ACHN (cell line): ENCODE results near the gene TIE1.

Source experiments
- DNase-seq: peaks from one replicate; pipeline ENCODE4 v3.0.0-alpha.2; 2015
- in situ Hi-C: cut with HindIII; loops from 2 replicates; pipeline ENCODE4 v1.10.0; 2017; ENCODE audit warnings: low sequenced_read_pairs, low pct_ligation_motif_present, low pct_unique_long_range_greater_than_20kb

Gene TIE1

GRCh38 chr1:43306688-43307457 lies 6.1 kb downstream of the TIE1 start:
- in situ Hi-C loops, result no loop called here
- DNase-seq, result no peak

DNA sequence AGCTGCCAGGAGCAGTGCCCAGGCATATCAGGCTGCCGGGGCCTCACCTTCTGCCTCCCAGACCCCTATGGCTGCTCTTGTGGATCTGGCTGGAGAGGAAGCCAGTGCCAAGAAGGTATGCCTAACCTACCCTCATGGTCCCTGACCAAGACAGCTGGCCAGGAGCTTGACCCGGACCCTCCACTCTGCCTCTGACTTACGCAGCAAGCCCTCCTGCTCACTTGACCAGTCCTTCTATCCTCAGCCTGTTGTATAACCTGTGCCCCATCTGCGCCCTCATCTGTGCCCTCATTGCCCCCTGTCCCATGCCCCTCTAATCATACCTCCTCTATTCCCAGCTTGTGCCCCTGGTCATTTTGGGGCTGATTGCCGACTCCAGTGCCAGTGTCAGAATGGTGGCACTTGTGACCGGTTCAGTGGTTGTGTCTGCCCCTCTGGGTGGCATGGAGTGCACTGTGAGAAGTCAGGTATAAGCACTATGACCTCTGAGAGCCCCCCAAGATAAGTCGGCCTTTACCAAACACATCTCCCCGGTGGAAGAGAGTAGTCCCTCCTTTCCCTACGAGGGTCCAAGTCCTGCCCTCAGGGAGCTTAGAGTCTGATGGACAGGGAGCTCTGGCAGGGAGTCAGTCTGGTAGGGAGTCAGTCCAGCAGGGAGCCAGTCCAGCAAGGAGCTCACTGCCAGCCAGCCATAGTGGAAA lies 6.8 kb downstream of the TIE1 start:
- no peak for DNase-seq
- in situ Hi-C loops, result no loop called here

DNA sequence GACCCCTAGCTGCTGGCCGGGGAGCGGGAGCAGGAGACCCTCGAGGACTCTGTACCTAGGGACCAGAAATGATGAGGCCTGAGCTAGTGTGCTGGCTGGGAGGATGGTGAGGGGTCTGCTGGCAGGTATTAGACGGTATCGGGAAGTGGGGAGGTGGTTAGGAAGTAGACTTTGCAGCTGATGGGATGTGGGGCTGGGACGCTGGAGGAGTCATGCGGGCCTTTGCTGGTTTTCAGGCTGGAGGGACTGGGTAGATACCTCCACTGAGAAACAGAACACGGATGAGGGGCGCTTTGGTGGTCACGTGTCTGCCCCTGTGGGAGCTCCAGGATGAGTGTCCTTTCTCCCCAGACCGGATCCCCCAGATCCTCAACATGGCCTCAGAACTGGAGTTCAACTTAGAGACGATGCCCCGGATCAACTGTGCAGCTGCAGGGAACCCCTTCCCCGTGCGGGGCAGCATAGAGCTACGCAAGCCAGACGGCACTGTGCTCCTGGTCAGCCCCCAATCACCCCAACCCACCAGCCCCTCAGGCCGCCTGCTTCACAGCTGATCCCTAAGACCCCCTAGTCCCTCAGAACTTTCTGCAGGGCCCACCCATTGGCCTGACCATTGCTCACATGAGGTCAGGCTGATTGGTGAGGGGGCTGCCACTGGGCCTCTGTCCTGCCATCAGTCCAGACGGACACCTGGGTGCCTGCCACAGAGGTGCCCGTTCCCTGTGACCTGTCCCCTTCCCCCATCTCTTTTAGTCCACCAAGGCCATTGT lies 8.0 kb downstream of the TIE1 start:
- DNase-seq, result no peak
- in situ Hi-C loops, result no loop called here

DNA sequence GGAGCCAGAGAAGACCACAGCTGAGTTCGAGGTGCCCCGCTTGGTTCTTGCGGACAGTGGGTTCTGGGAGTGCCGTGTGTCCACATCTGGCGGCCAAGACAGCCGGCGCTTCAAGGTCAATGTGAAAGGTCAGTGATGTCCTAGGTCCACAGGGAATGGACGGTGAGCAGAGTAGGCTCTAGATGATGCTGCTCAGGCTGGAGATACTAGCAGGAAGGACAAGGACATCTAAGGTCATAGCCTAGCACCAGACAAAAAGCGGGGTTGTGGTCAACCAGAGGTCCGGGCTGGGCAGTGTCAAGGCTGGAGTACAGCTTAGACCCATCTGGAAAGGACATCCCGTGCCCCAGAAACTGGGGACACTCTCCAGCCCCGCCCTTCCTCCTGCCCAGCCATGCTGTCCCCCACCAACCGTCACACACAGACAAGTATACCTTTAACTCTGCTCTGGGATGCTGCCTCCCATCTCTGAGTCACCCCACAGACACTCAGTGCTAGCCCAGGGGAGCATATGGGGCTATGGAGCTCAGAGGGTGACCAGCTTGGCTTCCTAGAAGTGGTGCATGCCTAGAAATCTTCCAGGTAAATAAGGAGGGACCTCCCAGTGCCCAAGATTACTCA lies 8.7 kb downstream of the TIE1 start:
- no peak for DNase-seq
- in situ Hi-C loops, result no loop called here

GRCh38 chr1:43311521-43311920 lies 10.7 kb downstream of the TIE1 start:
- no peak for DNase-seq
- in situ Hi-C loops, result no loop called here

GRCh38 chr1:43312212-43312623 lies 11.4 kb downstream of the TIE1 start:
- in situ Hi-C loops, result no loop called here
- no peak for DNase-seq

GRCh38 chr1:43312663-43313515 lies 12.1 kb downstream of the TIE1 start:
- no peak for DNase-seq
- in situ Hi-C loops, result no loop called here

GRCh38 chr1:43313771-43314170 lies 13.0 kb downstream of the TIE1 start:
- no peak for DNase-seq
- in situ Hi-C loops, result no loop called here

DNA sequence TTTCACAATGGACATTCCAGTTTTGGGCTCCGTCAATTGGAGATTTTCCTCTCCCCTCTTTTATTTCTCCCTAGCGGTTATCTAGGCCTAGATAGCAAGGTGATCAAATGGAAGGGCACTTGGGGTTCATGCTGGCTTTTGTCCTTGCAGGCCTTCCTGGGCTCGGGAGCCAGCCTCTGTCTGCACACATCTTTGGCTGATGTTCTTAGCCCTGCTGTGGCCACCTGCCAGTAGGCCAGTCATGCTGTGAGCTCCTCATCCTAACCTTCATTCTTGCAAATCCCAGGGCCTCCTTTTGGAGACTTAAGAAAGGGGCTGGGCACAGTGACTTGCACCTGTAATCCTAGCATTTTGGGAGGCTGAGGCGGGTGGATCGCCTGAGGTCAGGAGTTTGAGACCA lies 13.5 kb downstream of the TIE1 start:
- in situ Hi-C loops, result no loop called here
- no peak for DNase-seq

- in situ Hi-C loops, result no loop called here
- DNase-seq, result no peak
Measured at GRCh38 chr1:43315481-43315880, 14.7 kb downstream of the TIE1 start.

DNA sequence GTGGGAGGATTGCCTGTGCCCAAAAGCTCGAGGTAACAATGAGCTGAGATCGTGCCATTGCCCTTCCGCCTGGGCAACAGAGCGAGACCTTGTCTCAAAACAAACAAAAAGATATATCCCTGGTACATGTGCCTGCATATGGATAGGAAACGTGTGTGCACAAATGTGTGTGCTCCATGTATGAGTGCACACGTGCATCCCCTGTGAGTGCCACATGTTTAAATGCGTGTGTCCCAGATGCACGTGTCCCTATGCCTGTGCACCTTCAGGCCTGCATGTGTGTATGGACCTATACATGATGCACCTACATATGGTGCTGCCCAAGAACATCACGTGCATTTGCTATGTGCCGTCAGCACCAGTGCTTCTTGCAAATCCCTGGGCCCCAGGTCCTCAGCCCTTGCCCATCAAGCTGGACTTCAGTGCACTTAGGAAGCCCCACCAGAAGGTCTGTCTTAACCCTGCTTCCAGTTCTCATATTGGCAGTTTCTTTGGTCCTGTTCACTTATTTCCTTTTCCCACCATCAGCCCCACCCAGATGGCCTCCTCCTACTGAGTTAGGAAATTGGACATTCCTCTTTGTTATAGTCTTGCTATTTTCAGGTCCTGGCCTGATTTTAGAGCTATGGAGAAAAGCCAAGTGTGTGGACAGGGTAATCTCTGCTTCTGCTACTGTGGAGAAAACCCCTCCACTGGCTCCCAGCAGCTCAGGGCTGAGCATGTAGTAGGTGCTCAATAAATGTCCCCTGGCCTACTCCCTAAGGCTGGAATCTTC lies 15.4 kb downstream of the TIE1 start:
- no peak for DNase-seq
- in situ Hi-C loops, result no loop called here

DNA sequence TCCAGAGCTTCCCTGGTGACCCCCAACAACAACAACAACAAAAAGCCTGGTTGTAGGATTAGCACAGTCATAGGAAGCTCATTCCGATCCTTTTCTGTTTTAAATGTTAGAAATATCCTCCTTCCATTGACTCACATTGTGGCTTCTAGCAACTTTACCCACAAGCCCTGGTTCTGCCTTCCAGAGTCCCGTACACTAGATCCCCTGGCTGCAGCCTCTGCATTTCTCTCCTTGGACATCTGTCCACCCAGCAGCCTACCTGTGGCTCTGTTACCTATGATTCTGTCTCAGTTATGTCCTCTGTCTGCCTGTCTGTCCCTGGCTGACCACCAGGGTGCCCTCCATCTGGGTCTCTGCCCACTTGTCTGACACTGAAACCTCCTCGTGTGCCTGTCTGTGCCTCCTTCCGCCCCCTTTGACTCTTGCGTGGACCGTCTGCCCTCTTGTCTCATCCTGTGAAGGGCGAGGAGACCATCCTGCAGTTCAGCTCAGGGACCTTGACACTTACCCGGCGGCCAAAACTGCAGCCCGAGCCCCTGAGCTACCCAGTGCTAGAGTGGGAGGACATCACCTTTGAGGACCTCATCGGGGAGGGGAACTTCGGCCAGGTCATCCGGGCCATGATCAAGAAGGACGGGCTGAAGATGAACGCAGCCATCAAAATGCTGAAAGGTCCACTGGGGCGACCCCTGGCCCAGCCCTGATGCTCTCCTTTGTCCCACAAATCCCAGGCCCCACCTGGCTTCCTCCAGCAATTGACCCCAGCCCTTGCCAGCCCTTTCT lies 16.1 kb downstream of the TIE1 start:
- no peak for DNase-seq
- in situ Hi-C loops, result no loop called here

GRCh38 chr1:43317817-43318471 lies 17.2 kb downstream of the TIE1 start:
- in situ Hi-C loops, result no loop called here
- DNase-seq, result no peak

GRCh38 chr1:43318831-43319230 lies 18.0 kb downstream of the TIE1 start:
- DNase-seq, result no peak
- in situ Hi-C loops, result no loop called here

DNA sequence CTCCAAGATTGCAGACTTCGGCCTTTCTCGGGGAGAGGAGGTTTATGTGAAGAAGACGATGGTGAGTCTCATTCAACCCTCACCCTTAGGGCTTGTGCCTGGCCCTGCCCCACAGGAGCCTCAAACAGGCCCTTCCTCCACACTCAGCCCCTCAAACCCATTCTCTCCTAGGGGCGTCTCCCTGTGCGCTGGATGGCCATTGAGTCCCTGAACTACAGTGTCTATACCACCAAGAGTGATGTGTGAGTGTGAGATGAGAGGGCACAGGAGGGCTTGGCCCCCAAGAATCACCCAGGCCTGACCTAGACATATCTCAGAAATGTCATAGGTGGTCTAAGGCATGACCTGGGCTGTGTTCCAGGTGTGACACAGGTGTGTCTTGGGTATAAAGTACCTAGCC lies 18.5 kb downstream of the TIE1 start:
- DNase-seq, result no peak
- in situ Hi-C loops, result no loop called here

DNA sequence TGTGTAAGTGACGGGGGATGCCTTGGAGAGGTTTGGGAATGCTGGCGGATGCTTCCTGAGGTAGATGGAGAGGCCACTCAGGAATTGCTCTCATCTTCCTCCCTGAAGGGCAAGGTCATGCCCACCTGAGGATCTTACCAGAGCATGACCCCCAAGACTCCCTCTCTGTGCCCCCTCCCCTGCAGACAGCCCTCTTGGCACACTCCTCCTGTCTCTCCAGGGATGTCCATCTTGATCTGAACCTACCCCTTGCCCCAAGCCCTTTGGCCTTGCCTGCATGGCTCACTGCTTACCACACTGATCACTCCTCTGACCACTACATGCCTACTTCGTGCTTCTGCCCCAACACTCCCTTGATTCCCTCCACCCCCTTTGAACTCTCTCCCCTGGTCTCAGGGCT lies 19.0 kb downstream of the TIE1 start:
- no peak for DNase-seq
- in situ Hi-C loops, result no loop called here
